Measurements from ENCODE around the gene JADE2. TPM values are rescaled to one million over a fixed set of nuclear protein-coding genes. Genes with fewer than 3 reads are reported as not detected.

The JADE2 gene
- total and polyA plus RNA-seq, 2 experiments from 2014 or later = 14.9 to 35.4 TPM

GRCh38 chr5:134569758-134570364 lies 44.4 kb downstream of the JADE2 start:
- H3K4me3 ChIP-seq = no peak overlapping the region
- no peak overlapping the region for H3K27ac ChIP-seq
- H3K4me2 ChIP-seq = no peak overlapping the region
- H3K9me2 ChIP-seq (replicated peaks; ENCODE audit: insufficient read depth) = no peaks in the 10 kb centered on the region
- no peaks in the 10 kb centered on the region for H3K4me1 ChIP-seq (ENCODE audit: insufficient read depth)
- 91% methylated on average over 6 of the region's 6 CpGs for WGBS (ENCODE audit: low lambda C conversion rate, missing lambda C conversion rate)
- no peaks in the 10 kb centered on the region for H3K27me3 ChIP-seq
- no peak overlapping the region for H2AFZ ChIP-seq
- no peaks in the 10 kb centered on the region for H3K9me3 ChIP-seq (ENCODE audit: low read depth)
- TF ChIP-seq CTCF (IDR thresholded peaks at IDR 0.05; ENCODE audit: poor library complexity) (no peak), EZH2phosphoT487 (IDR thresholded peaks at IDR 0.05; ENCODE audit: low read depth, severe bottlenecking, unreplicated experiment) (no peak), EZH2 (IDR thresholded peaks at IDR 0.05; ENCODE audit: borderline replicate concordance) (no peak)
- no peaks in the 10 kb centered on the region for H3K79me2 ChIP-seq
- H3K36me3 ChIP-seq (replicated peaks; ENCODE audit: insufficient read depth, low read depth) = no peaks in the 10 kb centered on the region
- peaks cover 14% of the 10 kb centered on the region for H4K20me1 ChIP-seq (ENCODE audit: insufficient read depth, poor library complexity, severe bottlenecking)
- no peak for DNase-seq (ENCODE audit: low spot score)

GRCh38 chr5:134570365-134570758 lies 44.9 kb downstream of the JADE2 start:
- no peaks in the 10 kb centered on the region for H3K36me3 ChIP-seq (replicated peaks; ENCODE audit: insufficient read depth, low read depth)
- no peaks in the 10 kb centered on the region for H3K4me1 ChIP-seq (ENCODE audit: insufficient read depth)
- 92% methylated on average over 9 of the region's 9 CpGs for WGBS (ENCODE audit: low lambda C conversion rate, missing lambda C conversion rate)
- no peak for DNase-seq (ENCODE audit: low spot score)
- no peak overlapping the region for H3K27ac ChIP-seq
- no peaks in the 10 kb centered on the region for H3K9me2 ChIP-seq (replicated peaks; ENCODE audit: insufficient read depth)
- peaks cover 14% of the 10 kb centered on the region for H4K20me1 ChIP-seq (ENCODE audit: insufficient read depth, poor library complexity, severe bottlenecking)
- H2AFZ ChIP-seq = no peak overlapping the region
- no peak overlapping the region for H3K4me3 ChIP-seq
- no peaks in the 10 kb centered on the region for H3K27me3 ChIP-seq
- TF ChIP-seq EZH2phosphoT487 (IDR thresholded peaks at IDR 0.05; ENCODE audit: low read depth, severe bottlenecking, unreplicated experiment) = no peak
- TF ChIP-seq EZH2 (IDR thresholded peaks at IDR 0.05; ENCODE audit: borderline replicate concordance) = no peak
- no peak for TF ChIP-seq CTCF (IDR thresholded peaks at IDR 0.05; ENCODE audit: poor library complexity)
- H3K9me3 ChIP-seq (ENCODE audit: low read depth) = no peaks in the 10 kb centered on the region
- H3K79me2 ChIP-seq = no peaks in the 10 kb centered on the region
- H3K4me2 ChIP-seq = no peak overlapping the region

GRCh38 chr5:134570886-134571285 lies 45.4 kb downstream of the JADE2 start:
- H3K4me3 ChIP-seq = no peak overlapping the region
- no peaks in the 10 kb centered on the region for H3K4me1 ChIP-seq (ENCODE audit: insufficient read depth)
- no peak overlapping the region for H3K4me2 ChIP-seq
- H4K20me1 ChIP-seq (ENCODE audit: insufficient read depth, poor library complexity, severe bottlenecking) = peaks cover 14% of the 10 kb centered on the region
- no peak for TF ChIP-seq CTCF (IDR thresholded peaks at IDR 0.05; ENCODE audit: poor library complexity)
- TF ChIP-seq EZH2 (IDR thresholded peaks at IDR 0.05; ENCODE audit: borderline replicate concordance) = no peak
- no peak for TF ChIP-seq EZH2phosphoT487 (IDR thresholded peaks at IDR 0.05; ENCODE audit: low read depth, severe bottlenecking, unreplicated experiment)
- 82% methylated on average over 6 of the region's 6 CpGs for WGBS (ENCODE audit: low lambda C conversion rate, missing lambda C conversion rate)
- no peaks in the 10 kb centered on the region for H3K9me3 ChIP-seq (ENCODE audit: low read depth)
- H2AFZ ChIP-seq = no peak overlapping the region
- H3K27me3 ChIP-seq = no peaks in the 10 kb centered on the region
- no peaks in the 10 kb centered on the region for H3K9me2 ChIP-seq (replicated peaks; ENCODE audit: insufficient read depth)
- no peak overlapping the region for H3K27ac ChIP-seq
- DNase-seq (ENCODE audit: low spot score) = no peak
- no peaks in the 10 kb centered on the region for H3K36me3 ChIP-seq (replicated peaks; ENCODE audit: insufficient read depth, low read depth)
- no peaks in the 10 kb centered on the region for H3K79me2 ChIP-seq
